HCT116 (cell line): ENCODE results near the gene ALOX12B. TPM values are rescaled to one million over a fixed set of nuclear protein-coding genes. Genes with fewer than 3 reads are reported as not detected.

Experiments
- ATAC-seq: fragments of 200-7000 bp; cut with Tn5 transposase; 2 replicates; pipeline ENCODE4 v1.9.1; 2020; ENCODE audit warnings: mild to moderate bottlenecking, moderate library complexity
- BruUV-seq: library from RNA; stranded (reverse); fragments of 400-500 nt; replicated peaks from 2 replicates; lab custom pipeline; 2021; lab: Mats Ljungman, UMichigan
- CTCF ChIA-PET: fragments of 300-600 bp; sonication (Branson Sonifier 250); formaldehyde crosslinking; loops from one replicate; lab custom pipeline; 2021; ENCODE audit warnings: antibody characterized with exemption; lab: Charles Lee
- POLR2A ChIA-PET: fragments of 300-600, 350-600 bp; sonication (Branson Sonifier 250); formaldehyde crosslinking; loops from one replicate; lab custom pipeline; 2021; ENCODE audit warnings: antibody characterized with exemption; lab: Charles Lee
- RAD21 ChIA-PET, 2 experiments: fragments of 300-600 bp; sonication (Branson Sonifier 250); formaldehyde crosslinking; loops; one replicate each; lab custom pipeline; 2023; ENCODE audit warnings: low total read pairs in 2 of 2; ENCODE audit not compliant: uncharacterized antibody in 2 of 2, unreplicated experiment in 2 of 2, low non-redundant PET in 1 of 2; lab: Charles Lee
- DNase-seq: peaks from one replicate; pipeline ENCODE4 v3.0.0-alpha.2; 2010; ENCODE audit warnings: low read depth, low spot score
- H2AFZ ChIP-seq: fragments of 200-600 bp; shearing (Covaris generic), sonication (generic); 2 replicates; pipeline ENCODE4 v1.6.1; 2017; ENCODE audit warnings: low read depth, mixed run types, mixed read lengths, antibody characterized with exemption, low read length; ENCODE audit not compliant: poor library complexity, severe bottlenecking
- H3K27ac ChIP-seq: 2 replicates; pipeline ENCODE4 v1.5.1; 2012; ENCODE audit warnings: low read depth, low read length
- H3K27me3 ChIP-seq: fragments of 200-600 bp; sonication (generic); 2 replicates; pipeline ENCODE4 v1.6.1; 2016; ENCODE audit warnings: mixed run types, low read length, mixed read lengths; ENCODE audit not compliant: insufficient read depth
- H3K36me3 ChIP-seq, 2 experiments: fragments of 200-500 bp in 1 of 2; fragments of 200-600 bp in 1 of 2; sonication (Bioruptor generic) in 1 of 2; sonication (generic) in 1 of 2; 2 replicates each; pipeline versions ENCODE4 v1.5.1 to v1.6.1; 2014 to 2016; ENCODE audit warnings: low read length in 2 of 2, inconsistent platforms in 1 of 2, mixed read lengths in 1 of 2, mixed run types in 1 of 2; ENCODE audit not compliant: insufficient read depth in 2 of 2, control insufficient read depth in 1 of 2
- H3K4me1 ChIP-seq, 2 experiments: fragments of 200-600 bp in 1 of 2; sonication (generic) in 1 of 2; 2 replicates each; pipeline versions ENCODE4 v1.5.1 to v1.6.1; 2012 to 2017; ENCODE audit warnings: low read length in 2 of 2, inconsistent platforms in 1 of 2, mild to moderate bottlenecking in 1 of 2, mixed read lengths in 1 of 2, mixed run types in 1 of 2, moderate library complexity in 1 of 2; ENCODE audit not compliant: insufficient read depth in 2 of 2, control insufficient read depth in 1 of 2
- H3K4me2 ChIP-seq: fragments of 200-600 bp; sonication (generic); 2 replicates; pipeline ENCODE4 v1.6.1; 2017; ENCODE audit warnings: mixed run types, low read length, mixed read lengths
- H3K4me3 ChIP-seq, 2 experiments: fragments of 200-600 bp in 1 of 2; sonication (generic) in 1 of 2; replicated peaks in 1 of 2; 2 replicates each; pipeline ENCODE4 v1.5.1; 2011 to 2016; ENCODE audit warnings: low read length in 2 of 2, control low read depth in 1 of 2, low read depth in 1 of 2, mild to moderate bottlenecking in 1 of 2, mixed read lengths in 1 of 2, mixed run types in 1 of 2
- H3K79me2 ChIP-seq: fragments of 200-600 bp; sonication (generic); 2 replicates; pipeline ENCODE4 v1.6.1; 2017; ENCODE audit warnings: mild to moderate bottlenecking, mixed run types, low read length, moderate library complexity, mixed read lengths; ENCODE audit not compliant: insufficient read depth
- H3K9ac ChIP-seq: fragments of 200-600 bp; sonication (generic); 2 replicates; pipeline ENCODE4 v1.6.1; 2016; ENCODE audit warnings: low read length, mixed read lengths
- H3K9me2 ChIP-seq: fragments of 200-600 bp; sonication (generic), shearing (Covaris generic); 2 replicates; pipeline ENCODE4 v1.6.1; 2017; ENCODE audit warnings: mixed run types, mild to moderate bottlenecking, moderate library complexity; ENCODE audit not compliant: insufficient read depth
- H3K9me3 ChIP-seq, 2 experiments: fragments of 200-500 bp in 1 of 2; fragments of 200-600 bp in 1 of 2; sonication (Bioruptor generic) in 1 of 2; sonication (generic) in 1 of 2; 2 replicates each; pipeline ENCODE4 v1.6.1; 2014 to 2017; ENCODE audit warnings: low read length in 2 of 2, mixed read lengths in 2 of 2, inconsistent platforms in 1 of 2, low read depth in 1 of 2, mild to moderate bottlenecking in 1 of 2, mixed run types in 1 of 2, moderate library complexity in 1 of 2; ENCODE audit not compliant: control insufficient read depth in 1 of 2, insufficient read depth in 1 of 2
- H4K20me1 ChIP-seq: fragments of 200-600 bp; sonication (generic), shearing (Covaris generic); 2 replicates; pipeline ENCODE4 v1.6.1; 2017; ENCODE audit warnings: mixed run types, mild to moderate bottlenecking, moderate library complexity; ENCODE audit not compliant: insufficient read depth
- CBX3 ChIP-seq: IDR thresholded peaks from 2 replicates; pipeline ENCODE4 v1.6.1; 2012; ENCODE audit warnings: low read depth
- EZH2 ChIP-seq: fragments of 200-600 bp; sonication (generic); IDR thresholded peaks from 2 replicates; pipeline ENCODE4 v1.6.1; 2017; ENCODE audit warnings: antibody characterized with exemption, mixed run types
- FOSL1 ChIP-seq: IDR thresholded peaks from 2 replicates; pipeline ENCODE4 v1.6.1; 2012; ENCODE audit warnings: low read depth
- JUND ChIP-seq: IDR thresholded peaks from 2 replicates; pipeline ENCODE4 v1.6.1; 2012
- POLR2AphosphoS5 ChIP-seq: IDR thresholded peaks from 2 replicates; pipeline ENCODE4 v1.6.1; 2011; ENCODE audit warnings: mild to moderate bottlenecking, low read depth, low read length, moderate library complexity
- SIN3A ChIP-seq: IDR thresholded peaks from 2 replicates; pipeline ENCODE4 v1.6.1; 2012; ENCODE audit warnings: low read depth
- SP1 ChIP-seq: IDR thresholded peaks from 2 replicates; pipeline ENCODE4 v1.6.1; 2012; ENCODE audit warnings: low read depth
- SRF ChIP-seq: IDR thresholded peaks from 2 replicates; pipeline ENCODE4 v1.6.1; 2012; ENCODE audit warnings: low read depth
- TCF7L2 ChIP-seq: IDR thresholded peaks from 2 replicates; pipeline ENCODE4 v1.7.0; 2011; ENCODE audit warnings: borderline replicate concordance, inconsistent platforms; ENCODE audit not compliant: insufficient read depth, insufficient read length; ENCODE audit errors: extremely low read depth
- YY1 ChIP-seq: IDR thresholded peaks from 2 replicates; pipeline ENCODE4 v1.6.1; 2011; ENCODE audit warnings: low read length, low read depth, moderate library complexity, mild to moderate bottlenecking; ENCODE audit not compliant: insufficient replicate concordance; ENCODE audit errors: extremely low read depth
- intact Hi-C: fragments of 100-400 bp; cut with micrococcal nuclease; formaldehyde crosslinking; loops from 2 replicates; pipeline ENCODE4 v1.10.0; 2022
- total RNA-seq: library from RNA; stranded (reverse); gene quantifications from one replicate; pipeline ENCODE4 v1.2.1, GENCODE V29; 2021; ENCODE audit not compliant: unreplicated experiment
- TF ChIP-seq, protein P1 (sequence below): IDR thresholded peaks from 2 replicates; pipeline ENCODE4 v1.6.1; 2012; ENCODE audit warnings: low read depth
- TF ChIP-seq, protein P2 (sequence below): IDR thresholded peaks from 2 replicates; pipeline ENCODE4 v1.6.1; 2012
- TF ChIP-seq, protein P3 (sequence below): IDR thresholded peaks from 2 replicates; pipeline ENCODE4 v1.6.1; 2011; ENCODE audit warnings: mild to moderate bottlenecking, low read length, moderate library complexity; ENCODE audit not compliant: insufficient replicate concordance; ENCODE audit errors: extremely low read depth
- TF ChIP-seq, protein P4 (sequence below), 3 experiments: fragments of 200-600 bp in 1 of 3; sonication (generic) in 1 of 3; IDR thresholded peaks in 2 of 3; conservative IDR thresholded peaks in 1 of 3; 2 replicates each; pipeline ENCODE4 v1.5.1; 2012 to 2017; ENCODE audit warnings: low read depth in 2 of 3, low read length in 2 of 3, antibody characterized with exemption in 1 of 3, borderline replicate concordance in 1 of 3, control low read depth in 1 of 3, mild to moderate bottlenecking in 1 of 3, mixed read lengths in 1 of 3, mixed run types in 1 of 3, moderate library complexity in 1 of 3; ENCODE audit not compliant: insufficient read depth in 1 of 3

ALOX12B gene
- total RNA-seq, 1 experiment from 2014 or later: 3.8 TPM

GRCh38 chr17:8064561-8065019 lies 22.9 kb downstream of the ALOX12B start:
- intact Hi-C loops: loop anchor here (5.0 kb wide), 4 partner anchors 238 to 723 kb away; partner anchors contain the start of gene RPL26
- ATAC-seq: no peak
- H3K27ac ChIP-seq: no peak overlapping the region
- H3K4me2 ChIP-seq: no peak overlapping the region
- TF ChIP-seq, protein P1, sequence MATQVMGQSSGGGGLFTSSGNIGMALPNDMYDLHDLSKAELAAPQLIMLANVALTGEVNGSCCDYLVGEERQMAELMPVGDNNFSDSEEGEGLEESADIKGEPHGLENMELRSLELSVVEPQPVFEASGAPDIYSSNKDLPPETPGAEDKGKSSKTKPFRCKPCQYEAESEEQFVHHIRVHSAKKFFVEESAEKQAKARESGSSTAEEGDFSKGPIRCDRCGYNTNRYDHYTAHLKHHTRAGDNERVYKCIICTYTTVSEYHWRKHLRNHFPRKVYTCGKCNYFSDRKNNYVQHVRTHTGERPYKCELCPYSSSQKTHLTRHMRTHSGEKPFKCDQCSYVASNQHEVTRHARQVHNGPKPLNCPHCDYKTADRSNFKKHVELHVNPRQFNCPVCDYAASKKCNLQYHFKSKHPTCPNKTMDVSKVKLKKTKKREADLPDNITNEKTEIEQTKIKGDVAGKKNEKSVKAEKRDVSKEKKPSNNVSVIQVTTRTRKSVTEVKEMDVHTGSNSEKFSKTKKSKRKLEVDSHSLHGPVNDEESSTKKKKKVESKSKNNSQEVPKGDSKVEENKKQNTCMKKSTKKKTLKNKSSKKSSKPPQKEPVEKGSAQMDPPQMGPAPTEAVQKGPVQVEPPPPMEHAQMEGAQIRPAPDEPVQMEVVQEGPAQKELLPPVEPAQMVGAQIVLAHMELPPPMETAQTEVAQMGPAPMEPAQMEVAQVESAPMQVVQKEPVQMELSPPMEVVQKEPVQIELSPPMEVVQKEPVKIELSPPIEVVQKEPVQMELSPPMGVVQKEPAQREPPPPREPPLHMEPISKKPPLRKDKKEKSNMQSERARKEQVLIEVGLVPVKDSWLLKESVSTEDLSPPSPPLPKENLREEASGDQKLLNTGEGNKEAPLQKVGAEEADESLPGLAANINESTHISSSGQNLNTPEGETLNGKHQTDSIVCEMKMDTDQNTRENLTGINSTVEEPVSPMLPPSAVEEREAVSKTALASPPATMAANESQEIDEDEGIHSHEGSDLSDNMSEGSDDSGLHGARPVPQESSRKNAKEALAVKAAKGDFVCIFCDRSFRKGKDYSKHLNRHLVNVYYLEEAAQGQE: no peak
- TF ChIP-seq YY1 (no peak), JUND (no peak), TCF7L2 (no peak), SRF (no peak), FOSL1 (no peak), POLR2AphosphoS5 (no peak), SP1 (no peak), EZH2 (no peak), CBX3 (no peak), SIN3A (no peak)
- TF ChIP-seq, protein P2, sequence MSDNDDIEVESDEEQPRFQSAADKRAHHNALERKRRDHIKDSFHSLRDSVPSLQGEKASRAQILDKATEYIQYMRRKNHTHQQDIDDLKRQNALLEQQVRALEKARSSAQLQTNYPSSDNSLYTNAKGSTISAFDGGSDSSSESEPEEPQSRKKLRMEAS: no peak
- TF ChIP-seq, protein P3, sequence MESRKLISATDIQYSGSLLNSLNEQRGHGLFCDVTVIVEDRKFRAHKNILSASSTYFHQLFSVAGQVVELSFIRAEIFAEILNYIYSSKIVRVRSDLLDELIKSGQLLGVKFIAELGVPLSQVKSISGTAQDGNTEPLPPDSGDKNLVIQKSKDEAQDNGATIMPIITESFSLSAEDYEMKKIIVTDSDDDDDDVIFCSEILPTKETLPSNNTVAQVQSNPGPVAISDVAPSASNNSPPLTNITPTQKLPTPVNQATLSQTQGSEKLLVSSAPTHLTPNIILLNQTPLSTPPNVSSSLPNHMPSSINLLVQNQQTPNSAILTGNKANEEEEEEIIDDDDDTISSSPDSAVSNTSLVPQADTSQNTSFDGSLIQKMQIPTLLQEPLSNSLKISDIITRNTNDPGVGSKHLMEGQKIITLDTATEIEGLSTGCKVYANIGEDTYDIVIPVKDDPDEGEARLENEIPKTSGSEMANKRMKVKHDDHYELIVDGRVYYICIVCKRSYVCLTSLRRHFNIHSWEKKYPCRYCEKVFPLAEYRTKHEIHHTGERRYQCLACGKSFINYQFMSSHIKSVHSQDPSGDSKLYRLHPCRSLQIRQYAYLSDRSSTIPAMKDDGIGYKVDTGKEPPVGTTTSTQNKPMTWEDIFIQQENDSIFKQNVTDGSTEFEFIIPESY: no peak
- TF ChIP-seq, protein P4, sequence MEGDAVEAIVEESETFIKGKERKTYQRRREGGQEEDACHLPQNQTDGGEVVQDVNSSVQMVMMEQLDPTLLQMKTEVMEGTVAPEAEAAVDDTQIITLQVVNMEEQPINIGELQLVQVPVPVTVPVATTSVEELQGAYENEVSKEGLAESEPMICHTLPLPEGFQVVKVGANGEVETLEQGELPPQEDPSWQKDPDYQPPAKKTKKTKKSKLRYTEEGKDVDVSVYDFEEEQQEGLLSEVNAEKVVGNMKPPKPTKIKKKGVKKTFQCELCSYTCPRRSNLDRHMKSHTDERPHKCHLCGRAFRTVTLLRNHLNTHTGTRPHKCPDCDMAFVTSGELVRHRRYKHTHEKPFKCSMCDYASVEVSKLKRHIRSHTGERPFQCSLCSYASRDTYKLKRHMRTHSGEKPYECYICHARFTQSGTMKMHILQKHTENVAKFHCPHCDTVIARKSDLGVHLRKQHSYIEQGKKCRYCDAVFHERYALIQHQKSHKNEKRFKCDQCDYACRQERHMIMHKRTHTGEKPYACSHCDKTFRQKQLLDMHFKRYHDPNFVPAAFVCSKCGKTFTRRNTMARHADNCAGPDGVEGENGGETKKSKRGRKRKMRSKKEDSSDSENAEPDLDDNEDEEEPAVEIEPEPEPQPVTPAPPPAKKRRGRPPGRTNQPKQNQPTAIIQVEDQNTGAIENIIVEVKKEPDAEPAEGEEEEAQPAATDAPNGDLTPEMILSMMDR (IDR thresholded peaks at IDR 0.05 in 2 of 3, conservative IDR thresholded peaks at IDR 0.05 in 1 of 3; ENCODE audit: borderline replicate concordance in 1 of 3, insufficient read depth in 1 of 3, low read depth in 2 of 3, low read length in 2 of 3): no peak
- no peaks in the 10 kb centered on the region for H3K79me2 ChIP-seq
- no peaks in the 10 kb centered on the region for H3K9me2 ChIP-seq
- POLR2A ChIA-PET: no interaction called here
- no peak overlapping the region for H3K4me3 ChIP-seq
- H3K27me3 ChIP-seq: no peaks in the 10 kb centered on the region
- no peaks in the 10 kb centered on the region for H3K36me3 ChIP-seq
- H3K9ac ChIP-seq: no peak overlapping the region
- H3K4me1 ChIP-seq: peaks cover 0 to 8% of the 10 kb centered on the region in 2 experiments; a peak in 2 of 4 replicates
- no peak overlapping the region for H2AFZ ChIP-seq
- no peaks in the 10 kb centered on the region for H4K20me1 ChIP-seq
- CTCF ChIA-PET: interaction anchor here (1.7 kb wide), 1 partner anchor 9 kb away, joined by 4 read pairs; no protein-coding TSS in a partner anchor
- no peaks in the 10 kb centered on the region for H3K9me3 ChIP-seq
- no TSS peak for BruUV-seq
- RAD21 ChIA-PET: no interaction called here
- no peak for DNase-seq
